ENCODE measurements around the gene POU3F2. TPM values are rescaled to one million over a fixed set of nuclear protein-coding genes. Genes with fewer than 3 reads are reported as not detected.

The POU3F2 gene
- total RNA-seq, 1 donor from 2014 or later, result not detected

DNA sequence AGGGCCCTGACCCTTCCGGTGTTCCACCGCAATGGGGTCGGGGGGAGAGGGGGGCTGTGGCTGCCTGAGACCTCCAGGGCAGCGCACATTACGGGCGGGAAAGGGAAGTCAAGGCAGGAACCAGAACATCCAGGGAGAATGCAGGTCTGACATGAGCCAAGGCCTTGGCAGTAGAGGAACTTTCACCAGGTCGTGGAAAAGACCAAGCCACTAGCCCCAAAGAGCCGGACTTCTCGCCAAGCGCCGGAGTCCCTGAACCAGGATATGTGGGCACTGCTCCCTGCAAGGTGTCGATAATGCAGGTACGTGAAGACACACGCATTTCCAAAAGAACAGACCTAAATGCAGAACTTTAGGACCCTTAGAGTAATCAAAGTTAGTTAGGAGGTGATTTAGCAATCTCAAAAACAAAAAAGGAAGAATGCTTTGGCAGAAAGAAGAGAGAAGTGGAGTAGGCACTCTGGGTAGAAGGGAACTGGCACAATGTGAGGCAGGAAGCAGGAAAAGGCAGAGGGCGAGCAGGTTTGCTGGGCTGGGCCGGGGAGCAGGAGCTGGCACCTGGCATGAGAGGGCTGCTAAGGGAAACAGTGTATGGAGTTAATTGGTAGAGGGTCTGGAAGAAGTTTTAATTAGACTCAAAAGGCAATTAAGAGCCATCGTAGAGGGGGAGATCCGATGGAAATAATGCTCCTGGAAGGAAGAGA, 14.3 kb downstream of the POU3F2 start:
- Mint-ChIP-seq H3K36me3 (ENCODE audit: low read depth) (no peaks in the 10 kb centered on the region), H3K27ac (no peak overlapping the region), H3K4me3 (no peak overlapping the region), H3K27me3 (peaks cover 59% of the 10 kb centered on the region), H3K4me1 (peaks cover 25% of the 10 kb centered on the region), H3K9me3 (no peaks in the 10 kb centered on the region)
- DNase-seq (no peak), ATAC-seq (ENCODE audit: low read depth) (no peak)
- ChIA-PET CTCF (no interaction called here), POLR2A (no interaction called here)
- intact Hi-C loops (cut with micrococcal nuclease), result loop anchor here (5.0 kb wide), 4 partner anchors 99 to 1609 kb away; partner anchors contain the start of gene FBXL4
- TF ChIP-seq, protein P1, sequence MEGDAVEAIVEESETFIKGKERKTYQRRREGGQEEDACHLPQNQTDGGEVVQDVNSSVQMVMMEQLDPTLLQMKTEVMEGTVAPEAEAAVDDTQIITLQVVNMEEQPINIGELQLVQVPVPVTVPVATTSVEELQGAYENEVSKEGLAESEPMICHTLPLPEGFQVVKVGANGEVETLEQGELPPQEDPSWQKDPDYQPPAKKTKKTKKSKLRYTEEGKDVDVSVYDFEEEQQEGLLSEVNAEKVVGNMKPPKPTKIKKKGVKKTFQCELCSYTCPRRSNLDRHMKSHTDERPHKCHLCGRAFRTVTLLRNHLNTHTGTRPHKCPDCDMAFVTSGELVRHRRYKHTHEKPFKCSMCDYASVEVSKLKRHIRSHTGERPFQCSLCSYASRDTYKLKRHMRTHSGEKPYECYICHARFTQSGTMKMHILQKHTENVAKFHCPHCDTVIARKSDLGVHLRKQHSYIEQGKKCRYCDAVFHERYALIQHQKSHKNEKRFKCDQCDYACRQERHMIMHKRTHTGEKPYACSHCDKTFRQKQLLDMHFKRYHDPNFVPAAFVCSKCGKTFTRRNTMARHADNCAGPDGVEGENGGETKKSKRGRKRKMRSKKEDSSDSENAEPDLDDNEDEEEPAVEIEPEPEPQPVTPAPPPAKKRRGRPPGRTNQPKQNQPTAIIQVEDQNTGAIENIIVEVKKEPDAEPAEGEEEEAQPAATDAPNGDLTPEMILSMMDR (IDR thresholded peaks at IDR 0.05), result no peak

DNA sequence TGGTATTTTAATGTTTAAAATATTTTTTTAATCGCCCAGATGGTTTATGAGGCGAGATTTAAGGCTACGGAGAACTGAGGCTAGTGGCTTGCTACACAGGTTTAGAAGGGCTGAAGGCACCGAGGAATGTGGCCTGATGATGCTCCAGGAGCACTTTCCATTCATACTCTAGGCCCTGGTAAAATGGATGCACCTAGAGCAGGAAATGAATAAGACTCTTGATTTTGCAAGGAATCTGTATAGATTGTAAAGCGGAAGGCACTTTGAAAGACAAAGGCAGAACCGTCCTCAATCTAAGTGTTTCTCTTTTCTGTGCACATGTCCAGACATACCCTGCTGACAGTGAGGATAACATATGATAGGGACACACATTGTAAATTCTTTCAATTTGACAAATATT, 30.1 kb downstream of the POU3F2 start:
- no peak overlapping the region for H3K4me3 Mint-ChIP-seq
- no peaks in the 10 kb centered on the region for H3K27me3 Mint-ChIP-seq
- TF ChIP-seq, protein P1 (IDR thresholded peaks at IDR 0.05), result no peak
- no peaks in the 10 kb centered on the region for H3K4me1 Mint-ChIP-seq
- no peak for ATAC-seq (ENCODE audit: low read depth)
- ChIA-PET CTCF (no interaction called here), POLR2A (no interaction called here)
- no peak overlapping the region for H3K27ac Mint-ChIP-seq
- H3K36me3 Mint-ChIP-seq (ENCODE audit: low read depth), result peaks cover 6% of the 10 kb centered on the region
- DNase-seq, result no peak
- intact Hi-C loops (cut with micrococcal nuclease), result no loop called here
- H3K9me3 Mint-ChIP-seq, result no peaks in the 10 kb centered on the region

GRCh38 chr6:98871057-98871456, 36.7 kb downstream of the POU3F2 start:
- DNase-seq, result no peak
- ChIA-PET CTCF (no interaction called here), POLR2A (no interaction called here)
- Mint-ChIP-seq H3K4me3 (no peak overlapping the region), H3K4me1 (no peaks in the 10 kb centered on the region), H3K27me3 (no peaks in the 10 kb centered on the region), H3K36me3 (ENCODE audit: low read depth) (peaks cover 34% of the 10 kb centered on the region), H3K9me3 (no peaks in the 10 kb centered on the region), H3K27ac (no peak overlapping the region)
- ATAC-seq (ENCODE audit: low read depth), result no peak
- intact Hi-C loops (cut with micrococcal nuclease), result no loop called here
- TF ChIP-seq, protein P1 (IDR thresholded peaks at IDR 0.05), result no peak

GRCh38 chr6:98871821-98872220, 37.4 kb downstream of the POU3F2 start:
- Mint-ChIP-seq H3K4me3 (no peak overlapping the region), H3K9me3 (no peaks in the 10 kb centered on the region), H3K36me3 (ENCODE audit: low read depth) (peaks cover 36% of the 10 kb centered on the region), H3K4me1 (no peaks in the 10 kb centered on the region), H3K27ac (no peak overlapping the region), H3K27me3 (no peaks in the 10 kb centered on the region)
- TF ChIP-seq, protein P1 (IDR thresholded peaks at IDR 0.05), result no peak
- intact Hi-C loops (cut with micrococcal nuclease), result no loop called here
- ATAC-seq (ENCODE audit: low read depth) (no peak), DNase-seq (no peak)
- ChIA-PET POLR2A (no interaction called here), CTCF (no interaction called here)

GRCh38 chr6:98875375-98875774, 41.0 kb downstream of the POU3F2 start:
- Mint-ChIP-seq H3K4me1 (no peaks in the 10 kb centered on the region), H3K36me3 (ENCODE audit: low read depth) (peaks cover 46% of the 10 kb centered on the region), H3K4me3 (no peak overlapping the region), H3K27me3 (no peaks in the 10 kb centered on the region), H3K27ac (no peak overlapping the region), H3K9me3 (no peaks in the 10 kb centered on the region)
- intact Hi-C loops (cut with micrococcal nuclease), result no loop called here
- ChIA-PET CTCF (no interaction called here), POLR2A (no interaction called here)
- ATAC-seq (ENCODE audit: low read depth), result no peak
- DNase-seq, result no peak
- TF ChIP-seq, protein P1 (IDR thresholded peaks at IDR 0.05), result no peak
